ENCODE results near the gene OPN3.

DNA sequence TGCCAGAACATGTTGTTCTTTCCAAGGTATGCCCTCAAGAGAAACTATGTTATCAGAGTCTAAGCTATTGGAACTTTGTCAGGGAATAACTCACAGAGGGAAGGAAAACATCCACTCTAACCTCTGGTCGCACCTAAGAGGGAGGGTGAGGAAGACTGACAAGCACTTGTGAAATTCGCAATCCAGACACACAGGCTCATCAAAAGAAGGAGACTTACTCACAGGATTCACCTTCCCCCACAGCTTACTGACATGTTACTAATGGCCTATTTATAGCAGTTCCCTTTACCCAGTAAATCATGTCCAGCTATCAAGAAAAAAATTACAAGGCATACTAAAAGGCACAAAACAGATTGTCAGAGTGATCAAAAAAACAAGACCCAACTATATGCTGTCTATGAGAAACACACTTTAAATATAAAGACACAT lies 48.8 kb upstream of the OPN3 start:
- TF ChIP-seq, protein P1, sequence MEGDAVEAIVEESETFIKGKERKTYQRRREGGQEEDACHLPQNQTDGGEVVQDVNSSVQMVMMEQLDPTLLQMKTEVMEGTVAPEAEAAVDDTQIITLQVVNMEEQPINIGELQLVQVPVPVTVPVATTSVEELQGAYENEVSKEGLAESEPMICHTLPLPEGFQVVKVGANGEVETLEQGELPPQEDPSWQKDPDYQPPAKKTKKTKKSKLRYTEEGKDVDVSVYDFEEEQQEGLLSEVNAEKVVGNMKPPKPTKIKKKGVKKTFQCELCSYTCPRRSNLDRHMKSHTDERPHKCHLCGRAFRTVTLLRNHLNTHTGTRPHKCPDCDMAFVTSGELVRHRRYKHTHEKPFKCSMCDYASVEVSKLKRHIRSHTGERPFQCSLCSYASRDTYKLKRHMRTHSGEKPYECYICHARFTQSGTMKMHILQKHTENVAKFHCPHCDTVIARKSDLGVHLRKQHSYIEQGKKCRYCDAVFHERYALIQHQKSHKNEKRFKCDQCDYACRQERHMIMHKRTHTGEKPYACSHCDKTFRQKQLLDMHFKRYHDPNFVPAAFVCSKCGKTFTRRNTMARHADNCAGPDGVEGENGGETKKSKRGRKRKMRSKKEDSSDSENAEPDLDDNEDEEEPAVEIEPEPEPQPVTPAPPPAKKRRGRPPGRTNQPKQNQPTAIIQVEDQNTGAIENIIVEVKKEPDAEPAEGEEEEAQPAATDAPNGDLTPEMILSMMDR (IDR thresholded peaks at IDR 0.05): no peak
- TF ChIP-seq POLR2A (IDR thresholded peaks at IDR 0.05): no peak
